SHP77 (cell line): ENCODE data around the gene ESPL1.

Experiments
- DNase-seq, 2 experiments: peaks; one replicate each; lab custom pipeline; 2025; lab: John Stamatoyannopoulos, UW

The ESPL1 gene

DNA sequence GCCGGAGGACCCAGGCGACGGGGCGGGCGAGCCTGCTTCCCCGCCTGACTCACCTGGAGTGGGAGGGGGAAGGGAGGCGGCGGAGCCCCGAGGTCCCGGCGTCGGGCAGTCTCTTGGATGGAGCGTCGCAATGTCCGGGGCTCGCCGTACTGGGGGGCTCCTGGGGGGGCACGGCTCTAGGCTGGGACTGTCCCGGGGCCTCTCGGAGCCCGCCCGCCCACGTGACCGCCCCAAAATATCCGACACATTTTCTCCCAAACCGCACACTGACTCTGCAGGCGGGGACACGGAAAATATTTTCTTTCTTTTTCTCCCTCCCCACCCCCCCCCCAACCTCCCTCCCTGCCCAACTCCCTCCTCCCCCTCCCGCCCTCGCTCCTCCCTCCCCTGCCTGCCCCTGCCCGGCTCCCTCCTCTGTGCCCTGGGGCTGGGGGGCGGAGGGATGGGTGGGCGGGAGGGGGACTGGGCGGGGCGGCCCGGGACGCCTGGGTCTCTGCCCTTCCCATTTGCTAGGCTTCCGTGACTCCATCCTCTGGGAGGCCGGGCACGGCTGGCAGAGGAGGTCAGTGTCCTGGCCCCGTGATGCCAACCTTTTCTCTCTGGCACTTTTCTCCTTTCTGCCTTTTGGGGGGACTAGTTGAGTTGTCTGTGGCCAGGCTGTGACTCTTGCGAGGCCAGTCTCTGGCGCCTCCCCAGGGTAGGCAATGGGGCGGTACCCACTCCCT, 36.0 kb upstream of the ESPL1 start, which contains the start of gene RARG:
RARG (minus strand) TSS at position 289 of the 725 bp plus-strand sequence. CDS start 4,664 bp downstream, outside the sequence.
- no peak for DNase-seq

DNA sequence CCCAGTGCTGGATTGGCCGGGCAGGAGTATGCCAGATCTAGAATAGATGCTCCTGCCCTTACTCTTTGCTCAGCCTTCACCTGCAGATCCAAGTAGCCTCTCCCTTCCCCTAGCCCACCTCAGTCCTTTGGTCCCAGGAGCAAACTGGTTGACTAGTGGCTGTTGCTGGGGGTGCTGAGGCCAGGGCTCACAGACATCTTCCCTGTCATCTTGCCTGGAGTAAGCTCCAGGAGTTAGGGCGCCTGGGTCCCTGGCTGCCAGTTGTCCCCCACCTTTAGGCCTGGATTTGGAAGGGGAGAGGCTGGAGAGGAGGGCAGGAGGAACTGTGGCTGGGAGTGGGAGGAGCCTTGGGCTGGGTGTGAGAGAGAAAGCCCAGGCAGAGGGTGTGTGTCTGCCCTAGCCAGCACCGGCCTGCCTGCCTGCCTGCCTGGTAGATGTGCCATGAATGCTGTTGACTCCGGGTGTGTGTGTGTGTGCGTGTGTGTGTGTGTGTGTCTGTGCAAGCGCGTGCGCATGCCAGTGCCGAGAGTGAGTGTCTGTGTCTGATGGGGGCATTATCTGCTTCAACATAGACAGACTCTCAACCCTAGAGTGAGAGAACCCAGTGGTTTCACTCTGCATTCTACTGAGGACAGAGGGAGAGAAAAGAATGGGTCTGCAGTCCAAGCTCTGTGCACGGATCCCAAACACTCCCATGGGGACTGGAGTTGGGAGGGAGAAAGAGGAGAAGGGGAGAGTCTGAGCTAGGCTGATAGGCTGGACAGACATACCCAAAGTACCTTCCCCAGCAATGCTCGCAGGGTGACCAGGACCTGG, 35.2 kb upstream of the ESPL1 start:
- no peak for DNase-seq

DNA sequence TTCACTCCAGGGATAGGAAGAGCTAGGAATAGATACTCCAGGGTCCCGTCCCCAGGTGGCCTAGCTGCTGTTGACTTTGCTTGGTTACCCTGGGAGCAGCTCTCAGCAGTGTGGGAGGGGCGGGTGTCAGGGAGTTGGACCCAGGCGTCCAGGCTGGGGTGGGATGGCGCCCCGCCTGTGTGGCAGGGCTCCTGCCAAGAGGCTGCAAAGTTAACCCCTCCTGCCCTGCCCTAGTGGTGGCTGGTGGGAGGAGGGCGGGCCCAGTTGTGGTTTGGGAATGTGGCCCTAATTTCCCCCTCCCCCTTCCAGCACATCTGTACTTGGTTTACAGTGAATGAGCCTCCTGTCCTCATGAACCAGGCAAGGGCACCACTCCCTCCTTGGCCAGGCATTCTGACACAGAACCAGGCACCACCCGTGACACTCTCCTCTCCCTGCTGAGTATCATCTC, 34.4 kb upstream of the ESPL1 start:
- DNase-seq = no peak

DNA sequence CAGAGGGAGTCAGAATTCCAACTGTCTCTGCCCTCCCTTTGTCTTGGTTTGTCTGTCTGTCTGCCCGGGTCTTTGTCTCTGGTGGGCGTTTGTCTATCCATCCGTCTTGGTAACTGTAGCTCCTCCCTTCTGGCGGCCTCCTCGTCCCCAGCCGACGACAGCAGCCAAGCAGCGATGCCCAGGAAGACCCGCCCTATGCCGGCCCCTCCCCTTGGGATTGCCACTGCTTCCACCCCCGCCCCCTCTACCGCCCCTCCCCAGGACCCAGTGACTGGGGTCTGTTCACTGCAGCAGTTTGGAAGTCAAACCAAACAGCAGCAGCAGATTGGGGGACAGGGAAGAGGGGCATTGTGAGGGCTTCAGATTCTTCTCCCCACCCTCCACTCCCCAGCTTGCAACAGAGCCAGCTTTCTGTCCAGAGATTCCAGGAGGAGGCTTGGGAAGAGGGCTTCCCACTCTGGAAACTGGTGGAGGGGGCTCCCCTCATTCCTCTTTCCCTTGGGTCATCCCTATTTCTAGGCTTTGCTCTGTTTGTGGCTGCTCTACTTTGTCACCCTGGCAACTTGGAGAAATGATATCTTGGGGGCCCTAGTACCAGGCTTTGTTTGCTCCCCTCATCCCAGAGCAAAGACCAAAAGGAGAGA, 33.7 kb upstream of the ESPL1 start:
- no peak for DNase-seq

DNA sequence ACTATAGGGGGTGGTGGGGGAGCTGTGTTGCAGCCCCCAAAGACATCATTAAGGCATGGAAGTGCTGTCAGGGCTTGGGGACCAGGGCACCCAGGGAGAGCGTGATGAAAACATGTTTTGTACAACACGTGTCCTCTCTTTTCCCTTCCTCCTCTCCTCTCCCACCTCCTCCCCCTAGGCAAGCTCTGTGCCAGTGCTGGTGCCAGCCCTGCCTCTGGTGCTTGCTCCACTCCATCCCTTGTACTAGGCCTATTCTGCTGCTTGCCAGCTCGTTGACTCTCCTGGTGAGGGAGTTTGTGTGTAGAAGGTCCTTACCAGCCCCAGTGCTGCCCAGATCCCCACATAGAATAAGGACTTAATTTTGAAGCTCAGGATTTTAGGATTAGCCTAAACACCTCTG, 32.9 kb upstream of the ESPL1 start:
- DNase-seq = no peak

DNA sequence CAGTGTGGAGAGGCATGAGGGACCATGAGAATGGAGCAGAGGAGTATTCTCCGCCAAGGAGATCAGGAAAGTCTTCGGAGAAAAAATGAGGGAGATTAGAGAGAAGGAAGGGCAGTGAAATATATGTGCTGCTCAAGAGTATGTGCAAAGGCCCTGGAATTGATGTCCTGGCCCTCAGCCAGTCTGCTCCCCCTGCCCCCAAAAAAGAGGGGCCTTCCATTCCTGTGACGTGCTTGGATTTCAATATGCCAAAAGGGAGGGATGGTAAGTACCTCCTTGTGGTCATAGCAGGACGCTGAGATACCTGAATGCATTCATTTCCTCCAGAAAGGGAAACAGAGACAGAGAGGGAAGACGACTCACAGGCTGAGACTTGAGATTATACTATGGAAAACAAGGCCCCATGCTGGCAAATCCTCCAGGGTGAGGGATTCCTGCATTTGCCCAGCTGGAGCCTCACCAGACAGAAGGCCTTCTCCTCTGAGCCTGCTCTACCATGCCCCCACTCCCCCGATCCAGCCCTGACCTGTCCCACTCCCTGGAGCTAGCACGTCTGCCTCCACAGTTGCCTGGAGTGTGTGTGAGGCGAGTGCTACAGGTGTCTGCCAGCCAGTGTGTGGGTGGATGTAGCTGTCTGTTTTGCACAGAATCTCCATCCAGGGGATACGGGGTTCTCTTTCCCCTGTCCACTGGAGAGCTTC, 32.2 kb upstream of the ESPL1 start:
- DNase-seq = no peak

DNA sequence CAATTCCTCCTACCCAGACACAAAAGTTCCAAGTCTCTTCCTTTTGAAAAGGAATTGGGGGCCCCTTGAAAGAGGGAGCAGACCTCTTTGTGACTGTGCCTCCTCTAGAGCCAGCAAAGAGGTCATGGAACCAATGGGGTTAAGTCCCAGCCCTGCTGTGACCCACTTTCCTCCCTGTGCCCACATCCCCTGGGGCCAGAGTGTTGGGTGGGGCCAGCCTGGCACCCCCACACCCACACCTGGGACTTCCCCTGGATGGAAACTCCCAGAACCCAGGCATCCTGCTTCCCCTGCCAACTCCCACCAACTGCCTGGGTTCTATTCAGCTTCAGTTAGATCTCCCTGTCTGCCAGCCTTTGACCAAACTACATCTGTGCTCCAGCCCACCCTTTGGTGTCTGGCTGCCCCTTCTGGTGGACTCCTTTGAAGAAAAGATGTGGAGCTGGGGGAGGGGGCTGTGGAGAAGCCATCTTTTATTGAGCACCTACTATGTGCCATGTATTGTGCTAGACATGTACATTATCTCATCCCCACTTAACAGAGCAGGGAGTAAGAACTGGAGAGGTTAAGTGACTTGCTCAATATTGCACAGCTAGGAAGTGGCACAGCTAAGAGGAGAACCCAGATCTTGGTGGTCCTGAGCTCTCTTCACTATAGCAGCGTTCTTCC, 31.5 kb upstream of the ESPL1 start:
- no peak for DNase-seq

DNA sequence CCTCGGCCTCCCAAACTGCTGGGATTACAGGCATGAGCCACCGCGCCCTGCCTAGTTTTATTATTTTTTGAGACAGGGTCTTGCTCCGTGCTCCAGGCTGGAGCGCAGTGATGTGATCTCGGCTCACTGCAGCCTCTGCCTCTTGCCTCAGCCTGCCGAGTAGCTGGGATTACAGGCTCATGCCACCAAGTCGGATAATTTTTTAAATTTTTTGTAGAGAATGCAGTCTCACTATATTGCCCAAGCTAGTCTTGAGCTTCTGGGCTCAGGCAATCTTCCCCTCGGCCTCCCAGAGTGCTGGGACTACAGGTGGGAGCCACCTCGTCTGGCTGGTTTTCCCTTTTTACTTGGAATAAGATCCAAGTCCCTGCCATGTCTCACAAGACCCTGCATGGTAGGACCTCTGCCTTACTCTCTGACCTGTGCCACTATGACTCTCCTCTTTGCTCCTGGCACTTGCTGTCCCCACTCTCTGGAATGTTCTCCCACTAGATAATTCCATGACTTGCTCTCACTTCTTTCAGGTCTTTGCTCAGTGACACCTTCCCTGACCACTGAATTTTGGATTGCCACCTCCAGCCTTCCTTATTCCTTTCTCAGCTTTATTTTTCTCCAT, 28.3 kb upstream of the ESPL1 start:
- DNase-seq = no peak

DNA sequence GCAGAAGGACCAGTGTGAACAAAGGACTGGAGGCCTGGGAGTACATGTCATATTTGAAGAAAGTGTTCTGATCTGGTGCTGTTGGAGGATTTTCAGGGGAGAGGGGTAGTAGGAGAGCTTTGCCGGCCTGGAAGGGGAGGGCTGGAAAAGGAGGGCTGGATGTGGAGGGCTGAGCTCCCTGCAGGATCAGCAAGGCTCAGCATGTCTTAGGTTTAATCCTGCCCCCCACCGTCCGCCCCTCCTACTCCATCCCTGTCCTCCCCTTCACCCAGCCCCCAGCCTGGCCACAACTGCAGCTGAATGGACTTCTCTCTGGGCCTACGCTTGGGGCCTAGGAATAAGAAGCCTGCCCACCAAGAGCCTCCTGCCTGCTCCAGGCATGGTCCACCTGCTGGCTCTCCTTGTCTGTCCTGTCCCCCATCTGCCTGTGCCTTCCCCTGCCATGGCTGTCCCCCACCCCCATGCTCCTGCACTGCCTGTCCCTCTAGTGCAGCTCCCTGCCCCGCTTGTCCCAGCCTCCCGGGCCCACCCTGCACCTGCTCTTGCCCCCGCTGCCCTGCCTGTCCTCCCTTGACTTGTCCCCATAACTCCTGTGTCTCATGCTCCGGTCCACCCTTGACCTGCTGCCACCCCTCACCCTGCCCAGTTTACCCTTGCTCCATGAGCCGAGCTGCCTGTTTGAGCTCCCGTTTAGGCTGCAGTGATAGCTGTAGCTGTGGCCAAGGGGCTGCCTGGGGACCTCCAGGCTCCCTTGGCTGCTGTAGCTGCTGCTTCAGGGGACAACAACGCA, 26.3 kb upstream of the ESPL1 start:
- DNase-seq = no peak

DNA sequence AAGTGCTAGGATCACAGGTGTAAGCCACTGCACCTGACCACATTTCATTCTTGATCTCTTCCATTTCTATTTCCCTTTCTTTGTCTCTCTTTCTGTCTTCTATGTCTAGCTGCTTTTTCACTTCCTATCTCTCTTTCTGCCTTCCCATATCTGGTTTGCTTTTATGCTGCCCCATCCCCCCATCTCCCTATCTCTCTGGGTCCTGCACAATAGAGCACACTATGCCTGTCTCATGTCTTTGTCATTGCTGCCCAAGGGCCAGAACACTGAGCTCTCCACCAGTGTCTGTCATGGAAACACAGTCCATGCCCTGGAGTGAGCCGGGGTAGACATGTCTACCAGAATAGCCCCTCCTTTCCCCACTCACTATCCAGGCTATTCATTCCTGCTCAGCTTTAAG, 23.8 kb upstream of the ESPL1 start:
- DNase-seq = no peak

DNA sequence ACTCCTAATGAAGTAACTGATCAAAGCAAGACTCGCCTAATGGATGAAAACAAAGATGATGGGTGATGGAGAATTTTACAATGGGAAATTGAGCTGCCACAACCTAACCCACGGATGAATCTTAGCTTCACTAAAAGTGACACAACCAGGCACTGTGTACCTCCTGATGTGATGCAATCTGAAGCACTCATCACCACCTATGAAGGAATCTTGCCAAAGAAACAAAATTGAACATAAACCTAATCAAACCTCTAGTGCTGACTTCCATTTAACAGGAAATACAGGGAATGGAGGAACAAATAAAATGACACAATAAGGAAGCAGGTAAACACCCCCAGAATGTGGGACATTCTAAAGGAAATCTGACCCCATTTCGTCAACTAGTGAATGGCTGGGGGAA, 22.8 kb upstream of the ESPL1 start:
- DNase-seq = no peak

DNA sequence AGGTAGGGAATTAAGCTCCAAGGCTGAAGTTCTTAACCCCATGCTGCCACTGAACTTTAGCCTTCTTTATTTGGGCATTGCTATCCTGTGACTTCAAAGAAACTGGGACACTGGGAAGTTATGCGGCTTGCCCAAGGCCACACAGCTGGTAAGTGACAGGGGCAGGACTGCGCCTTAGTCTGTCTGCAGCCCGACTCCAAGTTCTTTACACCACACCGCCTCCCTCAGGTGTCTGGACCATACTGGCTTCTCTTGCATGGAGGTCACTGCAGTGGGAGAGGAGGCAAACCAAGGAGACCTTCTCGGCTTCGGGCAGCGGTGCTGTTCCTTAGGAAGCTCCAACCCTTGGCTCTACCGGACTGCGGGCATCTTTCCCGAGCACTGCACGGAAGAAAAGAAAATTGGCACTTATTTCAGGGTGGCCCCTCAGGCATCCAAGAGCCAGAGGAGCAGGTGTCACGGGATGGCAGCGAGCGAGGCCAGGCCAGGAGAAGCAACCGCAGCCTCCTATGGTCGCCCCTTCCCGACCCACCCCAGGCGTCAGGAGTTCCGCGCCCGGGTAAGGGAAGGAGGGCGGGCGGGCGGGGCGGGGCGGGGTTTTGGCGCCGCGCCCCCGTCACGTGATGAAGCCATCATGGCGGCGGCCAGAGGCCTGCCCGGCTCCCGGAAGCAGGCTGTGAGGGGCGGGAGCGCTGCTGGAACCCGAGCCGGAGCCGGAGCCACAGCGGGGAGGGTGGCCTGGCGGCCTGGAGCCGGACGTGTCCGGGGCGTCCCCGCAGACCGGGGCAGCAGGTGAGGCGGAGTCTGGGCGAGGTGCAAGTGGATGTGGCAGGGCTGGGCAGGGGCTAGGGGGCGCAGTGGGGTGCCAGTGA, 16.4 kb upstream of the ESPL1 start:
- DNase-seq = peak; percentile 70 to 76

DNA sequence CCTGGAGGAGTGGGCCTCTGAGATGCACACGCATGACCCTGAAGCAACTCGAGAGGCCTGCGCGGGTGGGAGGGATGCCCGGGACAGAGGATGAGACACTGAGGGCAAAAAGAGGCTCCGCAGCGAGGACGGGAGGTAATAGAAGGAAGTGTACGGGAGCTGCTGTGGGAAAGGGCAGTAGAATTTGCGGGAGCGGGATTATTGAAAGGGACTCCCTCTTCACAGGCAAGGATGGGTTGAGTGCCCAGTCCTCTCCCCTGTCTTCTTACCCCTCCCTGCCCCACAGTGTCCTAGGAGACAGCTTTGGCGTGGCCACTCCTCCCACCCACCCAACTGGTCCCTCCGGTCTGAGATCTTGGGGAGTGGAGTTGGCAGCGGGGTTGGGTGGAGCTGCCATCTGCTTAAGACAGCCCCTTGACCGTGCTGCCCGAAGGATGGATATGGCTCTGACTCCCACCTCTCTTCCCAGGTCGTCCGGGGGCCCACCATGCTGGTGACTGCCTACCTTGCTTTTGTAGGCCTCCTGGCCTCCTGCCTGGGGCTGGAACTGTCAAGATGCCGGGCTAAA, 15.7 kb upstream of the ESPL1 start:
- no peak for DNase-seq

DNA sequence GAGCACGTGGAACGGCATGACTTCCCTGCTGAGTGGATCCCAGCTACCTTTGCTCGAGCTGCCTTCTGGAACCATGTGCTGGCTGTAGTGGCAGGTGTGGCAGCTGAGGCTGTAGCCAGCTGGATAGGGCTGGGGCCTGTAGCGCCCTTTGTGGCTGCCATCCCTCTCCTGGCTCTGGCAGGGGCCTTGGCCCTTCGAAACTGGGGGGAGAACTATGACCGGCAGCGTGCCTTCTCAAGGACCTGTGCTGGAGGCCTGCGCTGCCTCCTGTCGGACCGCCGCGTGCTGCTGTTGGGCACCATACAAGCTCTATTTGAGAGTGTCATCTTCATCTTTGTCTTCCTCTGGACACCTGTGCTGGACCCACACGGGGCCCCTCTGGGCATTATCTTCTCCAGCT, 14.8 kb upstream of the ESPL1 start:
- DNase-seq = no peak

DNA sequence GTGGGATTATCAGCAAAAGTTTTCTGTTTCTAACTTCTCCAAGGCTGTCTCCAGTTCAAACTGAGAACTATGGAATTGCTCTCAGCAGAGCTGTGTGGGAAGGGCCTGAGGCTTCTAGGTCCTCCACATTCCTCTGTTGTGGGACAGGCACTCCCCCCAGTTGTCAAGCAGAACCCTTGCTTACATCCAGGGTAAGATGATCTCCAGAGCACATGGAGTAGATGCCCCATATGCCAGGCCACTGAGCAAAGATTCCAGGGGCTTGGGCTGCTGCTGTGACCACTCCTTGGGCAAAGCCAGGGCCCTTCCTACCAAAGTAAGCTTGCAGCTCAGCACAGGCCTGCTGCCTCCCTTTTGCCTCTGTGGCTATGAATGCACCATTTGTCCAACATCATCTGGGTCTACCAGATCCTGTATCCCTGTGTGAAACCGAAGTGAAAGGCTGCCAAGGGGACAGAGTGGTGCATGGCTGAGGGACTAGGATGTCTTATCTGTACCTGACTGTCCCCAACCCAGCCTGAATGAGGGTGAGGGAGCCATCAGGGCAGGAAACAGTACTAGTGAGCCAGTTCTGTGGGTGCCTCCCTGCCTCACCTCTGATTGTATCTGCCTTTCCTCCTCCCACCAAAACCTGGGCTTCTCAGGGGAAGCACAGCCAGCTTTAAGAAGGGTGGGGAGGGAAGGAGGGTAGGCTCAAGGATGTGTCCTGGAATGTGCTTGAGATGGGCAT, 13.1 kb upstream of the ESPL1 start:
- DNase-seq = no peak

DNA sequence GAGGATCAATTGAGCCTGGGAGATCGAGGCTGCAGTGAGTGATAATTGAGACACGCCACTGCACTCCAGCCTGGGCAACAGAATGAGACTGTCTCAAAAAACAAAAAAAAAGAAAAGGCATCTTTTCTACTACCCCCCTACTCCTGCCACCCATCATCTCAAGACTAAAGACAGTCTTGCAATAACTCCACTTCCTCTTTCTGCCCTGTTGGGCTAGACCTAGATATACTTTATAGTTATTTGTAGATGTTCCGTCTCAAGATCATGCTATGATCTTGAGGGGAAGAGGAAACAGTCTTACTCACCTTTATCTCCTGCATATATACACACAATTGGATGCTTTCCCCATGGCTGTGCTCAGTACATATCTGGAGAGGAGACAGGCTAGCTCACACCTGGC, 12.1 kb upstream of the ESPL1 start:
- DNase-seq = no peak

DNA sequence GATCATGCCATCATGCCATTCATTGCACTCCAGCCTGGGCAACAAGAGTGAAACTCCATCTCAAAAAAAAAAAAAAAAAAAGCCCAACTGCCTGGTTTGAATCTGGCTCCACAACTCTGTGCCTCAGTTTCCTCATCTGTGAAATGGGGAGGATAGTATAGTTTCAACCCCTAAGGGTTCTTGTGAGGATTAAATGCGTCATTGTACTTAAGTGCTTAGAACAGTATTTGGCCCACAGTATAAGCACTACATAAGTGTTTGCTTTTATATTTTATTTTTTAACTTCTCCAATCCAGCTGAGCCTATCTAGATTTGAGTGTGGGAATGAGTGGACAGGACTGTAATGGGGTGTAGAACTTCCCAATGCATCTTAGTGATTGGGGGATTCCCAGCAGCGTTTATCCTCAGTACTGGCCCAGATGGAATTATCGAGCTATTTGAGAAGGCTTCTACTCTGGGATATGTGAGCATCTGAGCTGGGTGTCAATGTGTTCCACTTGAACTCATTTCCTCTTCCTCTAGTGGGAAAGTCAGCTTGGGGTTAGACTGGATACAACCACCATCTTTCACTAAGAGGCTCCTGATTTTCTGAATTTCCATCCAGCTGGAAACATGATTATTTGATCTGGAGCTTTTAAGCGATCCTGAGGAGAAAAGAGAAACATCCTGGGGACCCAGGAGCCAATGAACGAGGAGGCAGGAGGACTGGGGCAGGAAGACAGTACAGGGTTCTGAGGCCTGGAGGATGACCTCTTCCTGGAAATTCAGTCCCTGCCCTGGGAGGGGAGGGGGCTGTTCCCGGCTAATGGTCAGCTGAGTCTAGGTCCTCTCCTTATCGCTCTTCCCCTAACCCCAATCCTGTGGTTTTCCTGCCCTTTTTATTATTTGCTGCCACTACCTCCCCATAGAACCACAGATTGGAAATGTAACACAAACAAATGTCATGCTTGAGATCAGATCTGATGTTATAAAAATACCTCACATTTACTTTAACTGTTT, 9.3 kb upstream of the ESPL1 start:
- DNase-seq = no peak
